IPS DF 4.7 (cell line): ENCODE results near the gene PPARGC1A.

ENCODE experiments used
- DNase-seq: peaks from one replicate; pipeline ENCODE4 v3.0.0-alpha.2; 2013; ENCODE audit warnings: low spot score; ENCODE audit errors: extremely low read depth

The PPARGC1A gene

GRCh38 chr4:23889814-23890341, at the start of gene PPARGC1A:
PPARGC1A (minus strand) TSS chr4:23890047; CDS start chr4:23889957, 90 bp downstream.
- no peak for DNase-seq

- DNase-seq: no peak
These were observed 48.9 kb upstream of the PPARGC1A start for GRCh38 chr4:23938796-23939195.

DNA sequence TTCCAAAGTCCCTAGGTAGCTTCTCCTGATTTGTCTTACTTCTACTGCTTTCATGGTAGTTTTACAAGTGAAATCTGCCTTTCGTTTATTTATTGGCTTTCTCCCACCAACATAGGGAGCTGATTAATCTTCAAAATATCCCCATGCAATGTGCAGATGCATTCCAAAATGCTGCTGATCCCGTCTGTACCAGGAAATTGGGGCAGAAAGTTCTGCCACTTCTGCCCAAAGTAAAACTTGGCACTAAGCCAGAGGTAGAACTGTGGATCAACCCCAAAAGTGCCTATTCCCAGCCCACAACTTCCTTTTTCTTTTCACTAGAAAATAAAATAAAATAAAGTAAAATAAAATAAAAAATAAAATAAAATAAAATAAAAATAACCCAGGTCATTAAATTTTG, 47.3 kb upstream of the PPARGC1A start:
- no peak for DNase-seq

GRCh38 chr4:23934915-23935314, 45.1 kb upstream of the PPARGC1A start:
- no peak for DNase-seq

DNA sequence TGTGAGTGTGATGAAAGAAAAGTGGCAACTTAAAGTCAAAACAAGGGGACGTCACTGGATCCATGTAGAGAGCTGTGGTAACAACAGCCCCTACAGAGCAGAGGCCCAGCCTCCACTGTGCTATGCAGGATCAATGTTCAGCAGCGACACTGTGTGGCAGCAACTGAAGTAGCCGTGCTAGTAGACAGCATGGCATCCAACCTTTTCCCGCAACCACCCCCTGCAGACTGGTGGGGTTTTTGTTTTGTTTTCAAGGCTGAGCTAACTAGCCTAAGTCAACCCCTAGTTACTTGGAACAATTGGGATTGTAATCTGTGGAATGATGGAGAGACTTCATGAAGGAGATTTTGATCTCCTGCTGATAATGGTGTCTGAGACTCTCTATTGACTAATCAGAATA, 44.4 kb upstream of the PPARGC1A start:
- DNase-seq: no peak

DNA sequence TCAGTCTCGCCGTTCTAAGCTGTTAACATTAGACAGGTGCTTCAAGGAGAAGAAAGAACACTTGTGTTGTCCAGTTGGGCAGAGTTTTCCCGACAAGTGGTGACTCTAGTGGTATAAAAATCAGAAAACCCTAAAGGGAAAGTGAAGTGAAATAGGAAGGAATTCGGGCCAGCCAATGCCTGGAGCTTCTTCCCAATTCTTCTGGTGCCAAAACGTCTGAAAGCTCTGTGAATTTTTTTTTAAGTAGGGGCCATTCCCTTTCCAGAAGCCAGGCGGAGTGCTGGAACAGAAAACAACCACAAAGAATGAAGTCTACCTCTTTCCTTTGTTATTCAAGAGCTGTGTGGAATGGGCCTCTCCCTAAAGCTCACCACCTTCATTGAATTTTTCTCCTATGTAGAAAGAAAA, 43.1 kb upstream of the PPARGC1A start:
- DNase-seq: no peak

DNA sequence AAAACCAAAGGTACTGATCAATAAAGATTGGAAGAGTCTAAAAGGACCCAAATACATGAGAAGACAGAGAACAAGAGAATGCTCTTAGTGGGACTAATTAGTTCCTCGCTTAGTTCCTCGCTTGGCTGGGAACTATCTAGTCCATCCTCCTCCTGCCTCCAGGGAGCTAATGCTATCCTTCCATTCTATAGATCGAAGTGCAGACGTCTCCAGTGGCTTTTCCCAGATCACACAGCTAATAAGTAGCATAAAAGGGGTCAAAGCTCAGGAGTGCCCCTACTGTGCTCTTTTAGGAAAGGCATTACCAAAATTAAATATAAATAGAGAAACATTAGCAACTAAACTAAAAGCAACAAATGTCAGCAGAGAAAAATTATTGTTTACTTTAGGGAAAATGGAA, 42.3 kb upstream of the PPARGC1A start:
- DNase-seq: no peak

DNA sequence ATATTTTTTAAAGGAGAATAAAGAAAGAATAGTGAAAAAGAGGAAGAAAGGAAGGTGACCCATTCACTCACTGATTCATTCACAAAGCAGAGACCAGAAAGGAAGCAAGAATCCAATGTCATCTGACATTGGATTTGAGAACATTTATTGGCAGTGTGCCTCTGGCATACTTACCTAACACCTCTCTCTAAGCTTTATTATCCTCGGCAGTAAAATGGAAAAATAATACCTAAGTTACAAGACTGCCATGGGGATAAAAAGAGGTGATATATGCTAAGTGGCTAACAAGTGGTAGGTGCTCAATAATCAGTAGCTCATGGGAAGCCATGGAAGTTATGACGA, 41.6 kb upstream of the PPARGC1A start:
- no peak for DNase-seq

- no peak for DNase-seq
These were observed 41.1 kb upstream of the PPARGC1A start for GRCh38 chr4:23930750-23931488.

DNA sequence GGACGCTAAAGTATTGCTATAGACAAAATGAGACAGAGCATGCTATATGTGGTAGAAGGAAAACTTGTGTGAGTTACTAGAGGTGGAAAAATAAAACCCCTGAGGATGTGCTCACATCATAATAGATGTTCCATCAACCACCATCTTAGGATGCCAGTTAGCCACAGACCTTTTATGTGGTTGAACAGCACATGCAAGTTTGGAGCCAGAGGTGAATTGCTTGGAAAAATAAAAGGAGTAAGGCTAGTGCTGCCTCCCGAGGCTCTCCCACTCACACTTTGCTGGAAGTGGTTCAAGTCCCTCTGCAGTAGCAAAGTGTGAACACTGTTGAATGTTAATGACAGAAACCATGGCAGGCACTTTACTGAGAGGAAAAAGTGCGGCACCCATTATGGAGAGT, 39.4 kb upstream of the PPARGC1A start:
- no peak for DNase-seq

DNA sequence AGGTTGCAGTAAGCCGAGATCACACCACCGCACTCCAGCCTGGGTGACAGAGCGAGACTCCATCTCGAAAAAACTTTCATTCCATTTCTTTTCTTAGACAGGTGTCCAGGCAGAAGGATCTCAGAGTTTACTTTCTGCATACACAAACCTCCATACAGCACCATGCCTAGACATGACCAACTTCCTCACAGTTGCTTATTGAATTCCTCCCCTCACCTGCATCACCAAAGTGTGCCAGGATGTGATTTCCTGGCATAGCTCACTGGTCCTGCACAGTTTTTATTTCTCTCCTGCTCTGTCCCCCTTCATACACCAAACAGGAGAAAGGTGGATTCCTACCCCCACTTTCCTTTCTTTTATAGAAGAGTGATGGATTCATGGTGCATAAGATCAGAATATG, 34.7 kb upstream of the PPARGC1A start:
- no peak for DNase-seq

DNA sequence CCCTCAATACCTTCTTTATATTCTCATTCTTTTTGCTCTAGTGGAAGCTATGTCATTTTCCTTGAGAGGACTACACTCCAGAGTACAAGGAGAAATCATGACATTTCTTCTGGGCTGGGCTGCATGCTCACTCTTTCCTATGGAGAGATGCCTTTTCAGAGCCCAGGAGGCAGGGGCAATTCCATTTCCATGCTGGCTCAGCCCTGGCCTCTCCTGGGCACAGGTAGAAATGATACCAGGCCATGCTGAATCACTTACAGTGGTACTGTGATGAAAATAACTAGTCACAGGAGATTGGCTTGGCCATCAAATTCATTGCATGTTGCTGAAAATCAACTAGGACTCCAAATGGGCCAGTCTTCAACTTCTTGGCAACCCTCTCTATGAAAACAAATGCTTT, 34.0 kb upstream of the PPARGC1A start:
- no peak for DNase-seq

- DNase-seq: no peak
These were observed 33.3 kb upstream of the PPARGC1A start for GRCh38 chr4:23923141-23923540.

DNA sequence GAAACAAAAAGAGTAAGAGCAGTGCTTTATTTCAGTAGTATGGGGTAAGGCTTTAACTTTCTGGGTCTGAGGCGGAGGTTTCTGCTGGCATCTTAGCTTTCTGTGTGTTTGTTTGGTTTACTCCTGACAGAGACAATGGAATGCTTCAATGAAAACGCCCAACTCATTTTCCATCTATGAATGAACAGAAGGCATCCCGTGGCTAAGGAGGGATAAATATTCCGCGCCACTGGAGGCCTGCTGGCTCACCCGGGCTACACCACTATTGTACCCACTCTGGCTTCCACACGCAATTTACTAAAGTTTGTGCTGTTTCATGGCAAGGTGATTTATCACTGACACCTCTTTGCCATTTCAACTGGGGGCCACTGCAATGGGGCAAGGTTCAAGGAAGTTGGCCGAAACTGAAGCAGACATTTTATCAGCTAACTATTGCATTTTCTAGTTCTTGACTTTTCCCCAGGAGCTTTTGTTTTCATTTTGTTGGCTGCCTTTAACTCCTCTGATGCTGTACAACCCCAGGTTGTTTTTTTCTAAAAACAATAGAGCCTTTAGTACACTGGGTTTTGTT, 32.8 kb upstream of the PPARGC1A start:
- DNase-seq: no peak

DNA sequence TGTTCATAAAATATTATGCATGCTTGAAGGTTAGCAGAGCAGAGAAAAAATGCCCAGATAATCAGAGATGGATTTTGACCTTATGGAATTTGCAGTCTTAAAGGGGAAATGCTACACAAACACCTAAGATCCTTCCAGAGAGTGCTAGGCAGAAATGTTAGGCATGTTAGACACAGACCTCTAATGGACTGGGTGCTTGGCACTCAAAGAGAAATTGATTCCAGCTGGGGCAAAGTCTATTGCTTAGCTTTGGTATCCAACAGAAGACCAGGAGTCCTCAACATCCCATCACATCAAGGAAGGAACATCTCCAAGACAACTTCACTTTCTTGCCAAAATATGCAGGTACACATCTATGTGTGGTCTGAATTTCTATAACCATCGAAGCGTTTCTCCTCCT, 32.2 kb upstream of the PPARGC1A start:
- DNase-seq: no peak

DNA sequence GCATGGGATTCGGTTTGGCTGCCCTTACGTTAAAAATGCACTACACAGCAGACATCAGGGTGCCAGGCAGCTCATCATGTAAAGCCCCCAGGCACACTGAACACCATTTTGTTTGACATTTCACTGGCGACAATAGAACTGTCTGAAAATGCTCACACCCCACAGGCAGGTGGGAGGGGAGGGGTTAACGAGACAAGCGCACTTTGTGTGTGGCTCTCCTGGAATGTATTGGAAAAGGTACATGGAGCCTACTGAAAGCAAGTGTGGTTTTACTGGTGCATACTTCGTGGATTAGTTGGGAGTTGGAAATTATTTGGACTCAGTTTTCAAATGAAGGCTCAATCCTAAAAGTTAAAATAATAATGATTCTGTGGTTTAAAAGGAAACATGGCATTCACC, 31.6 kb upstream of the PPARGC1A start:
- DNase-seq: no peak

DNA sequence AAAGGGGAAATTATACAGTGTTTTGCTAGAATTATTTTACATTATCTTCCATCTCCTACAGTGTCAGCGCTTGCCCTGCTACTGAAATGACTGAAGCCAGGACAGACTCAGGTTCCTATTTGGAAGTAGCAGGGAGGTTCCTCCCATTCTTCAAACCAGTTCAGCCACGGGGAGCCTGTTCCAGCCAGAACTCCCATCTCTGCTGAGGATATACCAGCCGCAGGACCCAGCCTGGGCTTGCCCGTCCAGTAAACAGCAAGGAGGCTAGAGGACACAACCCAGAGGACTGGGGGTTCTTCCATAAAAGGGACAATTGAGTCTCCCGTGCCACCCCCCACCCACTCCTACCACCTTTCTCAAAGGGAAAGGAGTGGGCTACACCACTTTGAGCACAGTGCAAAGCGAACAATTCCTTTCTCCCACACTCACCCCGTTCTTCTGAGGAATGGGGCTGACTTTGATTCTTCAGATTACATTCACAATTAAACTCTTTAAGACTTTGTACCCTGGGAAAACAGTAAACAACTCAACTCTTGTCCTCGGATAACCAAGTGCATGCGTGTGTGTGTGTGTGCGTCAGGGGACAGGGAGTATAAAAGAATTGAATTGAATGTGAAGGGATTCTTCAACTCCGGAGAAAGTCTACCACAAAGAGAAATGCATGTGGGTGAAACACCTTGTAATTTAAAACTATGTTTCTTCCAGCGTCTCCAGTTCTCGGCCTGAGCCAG, 31.0 kb upstream of the PPARGC1A start:
- DNase-seq: no peak

DNA sequence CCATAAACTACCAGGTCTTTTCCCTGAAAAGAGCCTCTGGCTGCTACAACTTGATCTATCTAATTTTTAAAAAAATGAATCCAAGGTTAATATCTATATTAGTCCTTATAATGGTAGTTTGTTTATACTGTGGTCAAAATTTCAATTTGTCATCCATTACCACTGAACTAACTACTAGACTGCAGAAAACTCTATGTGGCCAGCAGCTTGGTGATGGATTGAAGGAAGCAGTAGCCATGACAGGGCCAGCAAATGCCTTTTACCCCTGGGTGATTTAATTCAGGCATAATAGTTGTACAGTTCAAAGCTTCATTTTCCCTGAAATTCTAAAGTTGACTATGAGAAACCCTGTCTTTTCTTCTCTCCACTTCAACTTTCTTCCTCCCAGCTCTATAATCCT, 30.4 kb upstream of the PPARGC1A start:
- DNase-seq: no peak

DNA sequence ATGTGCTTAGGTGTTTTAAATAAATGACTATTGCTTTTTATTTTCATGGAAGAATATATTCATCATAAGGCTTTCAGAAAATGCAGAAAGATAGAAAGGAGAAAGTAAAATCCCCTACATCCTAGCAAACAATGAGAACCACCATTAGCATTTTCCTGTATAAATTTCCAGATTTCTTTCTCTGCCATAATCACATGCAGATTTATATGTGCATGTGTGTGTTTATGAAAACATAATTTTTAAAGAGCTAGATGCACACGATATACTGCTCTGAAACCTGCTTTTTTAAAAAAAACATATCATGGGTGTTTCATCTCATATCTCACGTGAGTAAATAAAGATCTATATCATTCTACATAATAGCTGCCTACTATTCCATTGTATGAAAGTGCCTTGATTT, 26.4 kb upstream of the PPARGC1A start:
- DNase-seq: no peak

GRCh38 chr4:23915459-23916132, 25.7 kb upstream of the PPARGC1A start:
- DNase-seq: no peak

DNA sequence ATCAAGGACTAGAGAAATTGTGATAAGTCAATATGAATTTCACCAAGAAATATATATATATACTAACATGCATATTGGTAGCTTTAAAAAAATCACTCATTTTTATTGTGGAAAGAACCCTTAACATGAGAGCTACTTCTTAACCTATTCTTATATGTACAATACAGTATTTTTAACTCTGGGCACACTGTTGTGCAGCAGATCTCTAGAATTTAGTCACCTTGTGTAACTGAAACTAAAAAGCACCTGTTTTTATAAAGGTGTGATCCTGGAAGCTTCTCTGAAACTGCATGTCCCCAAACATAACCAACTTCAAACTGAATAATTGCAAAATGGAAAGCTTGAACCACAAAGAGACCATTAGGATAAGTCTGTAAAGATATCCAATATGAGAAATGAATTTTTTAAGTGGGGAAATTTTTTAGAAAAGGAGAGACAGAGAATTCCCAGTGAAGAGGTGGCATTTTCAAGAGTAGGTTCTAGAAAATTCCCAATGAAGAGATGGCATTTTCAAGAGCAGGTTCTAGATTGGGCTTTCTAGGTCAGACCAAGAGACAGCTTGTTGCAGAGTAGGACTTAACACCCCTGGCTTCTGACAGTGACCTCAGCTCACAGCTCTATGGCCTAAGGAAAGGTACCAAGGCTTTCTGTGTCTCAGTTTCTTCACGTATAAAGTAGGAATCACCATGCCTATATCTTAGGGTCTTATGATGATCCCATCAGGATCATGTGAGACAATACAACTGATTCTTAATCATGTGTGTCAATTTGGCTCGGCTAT, 22.0 kb upstream of the PPARGC1A start:
- no peak for DNase-seq
